HFFc6 (cell line): ENCODE results near the gene CRB2. TPM values are rescaled to one million over a fixed set of nuclear protein-coding genes. Genes with fewer than 3 reads are reported as not detected.

ENCODE experiments used
- DNase-seq: peaks from one replicate; pipeline ENCODE4 v3.0.0-alpha.2; 2018
- H3K27ac Mint-ChIP-seq: 2 replicates; pipeline ENCODE4 v1.8.0; 2020; ENCODE audit warnings: mild to moderate bottlenecking, mixed read lengths
- H3K27me3 Mint-ChIP-seq: 2 replicates; pipeline ENCODE4 v1.8.0; 2021; ENCODE audit warnings: mild to moderate bottlenecking, moderate library complexity, mixed read lengths; ENCODE audit not compliant: insufficient read depth
- H3K36me3 Mint-ChIP-seq: 2 replicates; pipeline ENCODE4 v1.8.0; 2021; ENCODE audit warnings: low read depth, mixed read lengths
- H3K4me1 Mint-ChIP-seq: 2 replicates; pipeline ENCODE4 v1.8.0; 2020; ENCODE audit warnings: low read depth, mixed read lengths
- H3K4me3 Mint-ChIP-seq: 2 replicates; pipeline ENCODE4 v1.8.0; 2020; ENCODE audit warnings: mild to moderate bottlenecking, moderate library complexity, mixed read lengths
- H3K9me3 Mint-ChIP-seq: 2 replicates; pipeline ENCODE4 v1.8.0; 2020; ENCODE audit warnings: mild to moderate bottlenecking, mixed read lengths
- CTCF ChIP-seq: fragments of 200-600 bp; sonication (generic); IDR thresholded peaks from 2 replicates; pipeline ENCODE4 v1.5.0; 2021; ENCODE audit warnings: antibody characterized with exemption, mild to moderate bottlenecking
- total RNA-seq, 6 experiments: library from RNA; stranded (reverse); fragmentation: NEBNext Ultra II Directional; extraction: Animal tissue kit (Norgen Biotek cat#: 25700); gene quantifications; 2 replicates in 1 of 6; 3 replicates in 5 of 6; pipeline ENCODE4 v1.2.3, GENCODE V29; 2021

Gene CRB2
- total RNA-seq, 6 experiments from 2014 or later: not detected

GRCh38 chr9:123339666-123340510 lies 16.1 kb upstream of the CRB2 start:
- no peak for DNase-seq
- H3K4me1 Mint-ChIP-seq: peaks cover 14% of the 10 kb centered on the region
- peaks cover 7% of the 10 kb centered on the region for H3K27me3 Mint-ChIP-seq
- H3K4me3 Mint-ChIP-seq: no peak overlapping the region
- H3K27ac Mint-ChIP-seq: no peak overlapping the region
- H3K36me3 Mint-ChIP-seq: no peaks in the 10 kb centered on the region
- TF ChIP-seq CTCF: no peak
- no peaks in the 10 kb centered on the region for H3K9me3 Mint-ChIP-seq

GRCh38 chr9:123341816-123342215 lies 14.2 kb upstream of the CRB2 start:
- no peaks in the 10 kb centered on the region for H3K36me3 Mint-ChIP-seq
- H3K27ac Mint-ChIP-seq: no peak overlapping the region
- no peaks in the 10 kb centered on the region for H3K4me1 Mint-ChIP-seq
- no peak for TF ChIP-seq CTCF
- no peak overlapping the region for H3K4me3 Mint-ChIP-seq
- DNase-seq: no peak
- no peaks in the 10 kb centered on the region for H3K9me3 Mint-ChIP-seq
- peaks cover 8% of the 10 kb centered on the region for H3K27me3 Mint-ChIP-seq

- peaks cover 8% of the 10 kb centered on the region for H3K27me3 Mint-ChIP-seq
- no peaks in the 10 kb centered on the region for H3K9me3 Mint-ChIP-seq
- H3K27ac Mint-ChIP-seq: no peak overlapping the region
- no peaks in the 10 kb centered on the region for H3K36me3 Mint-ChIP-seq
- no peak overlapping the region for H3K4me3 Mint-ChIP-seq
- no peaks in the 10 kb centered on the region for H3K4me1 Mint-ChIP-seq
- TF ChIP-seq CTCF: no peak
- no peak for DNase-seq
Observed at GRCh38 chr9:123342247-123342646, 13.8 kb upstream of the CRB2 start.

- Mint-ChIP-seq H3K27me3 (peaks cover 8% of the 10 kb centered on the region), H3K4me3 (no peak overlapping the region), H3K36me3 (no peaks in the 10 kb centered on the region), H3K27ac (no peak overlapping the region), H3K9me3 (no peaks in the 10 kb centered on the region), H3K4me1 (no peaks in the 10 kb centered on the region)
- TF ChIP-seq CTCF: no peak
- DNase-seq: no peak
Observed at GRCh38 chr9:123343443-123344191, 12.4 kb upstream of the CRB2 start.

GRCh38 chr9:123344192-123344949 lies 11.6 kb upstream of the CRB2 start:
- Mint-ChIP-seq H3K4me1 (no peaks in the 10 kb centered on the region), H3K4me3 (no peak overlapping the region), H3K27ac (no peak overlapping the region), H3K27me3 (peaks cover 8% of the 10 kb centered on the region), H3K9me3 (no peaks in the 10 kb centered on the region), H3K36me3 (no peaks in the 10 kb centered on the region)
- DNase-seq: no peak
- no peak for TF ChIP-seq CTCF
